ENCODE measurements around the gene GPR156. TPM values are rescaled to one million over a fixed set of nuclear protein-coding genes. Genes with fewer than 3 reads are reported as not detected.
A peak's percentile ranks its signal among the peaks of the same experiment; 100 is the strongest.
"Not testable (repeated sequence)": the region's sequence is repeated elsewhere in the genome, so short reads cannot be mapped to it uniquely, and the experiment has no call there.

Gene GPR156
- polyA plus RNA-seq, 3 donors from 2014 or later: not detected

- not testable (repeated sequence) for H3K9me3 Mint-ChIP-seq, H3K4me3 Mint-ChIP-seq, H3K36me3 Mint-ChIP-seq, H3K4me1 Mint-ChIP-seq, H3K27ac Mint-ChIP-seq, DNase-seq
- peaks cover 5 to 13% (median 8%) of the 10 kb centered on the region in 3 donors for H3K27me3 Mint-ChIP-seq (ENCODE audit: low read depth in 3 of 3)
Measured at GRCh38 chr3:120155694-120156093, 129.3 kb downstream of the GPR156 start.

- no peak for DNase-seq
- Mint-ChIP-seq H3K27me3 (ENCODE audit: low read depth in 3 of 3) (peaks cover 5 to 13% (median 8%) of the 10 kb centered on the region in 3 donors), H3K9me3 (peaks cover 0 to 9% (median 6%) of the 10 kb centered on the region in 6 donors), H3K36me3 (peaks cover 0 to 4% (median 0%) of the 10 kb centered on the region in 3 donors), H3K4me3 (no peak overlapping the region), H3K27ac (no peak overlapping the region), H3K4me1 (no peaks in the 10 kb centered on the region)
Measured at GRCh38 chr3:120155108-120155507, 129.9 kb downstream of the GPR156 start.

GRCh38 chr3:120153294-120153693 lies 131.7 kb downstream of the GPR156 start:
- Mint-ChIP-seq H3K9me3 (peaks cover 0 to 9% (median 6%) of the 10 kb centered on the region in 6 donors), H3K4me1 (no peaks in the 10 kb centered on the region), H3K27me3 (ENCODE audit: low read depth in 3 of 3) (peaks cover 5 to 13% (median 7%) of the 10 kb centered on the region in 3 donors), H3K27ac (no peak overlapping the region), H3K36me3 (peaks cover 0 to 4% (median 0%) of the 10 kb centered on the region in 3 donors), H3K4me3 (no peak overlapping the region)
- DNase-seq: no peak

- DNase-seq: no peak
- H3K4me1 Mint-ChIP-seq: no peaks in the 10 kb centered on the region
- peaks cover 0 to 9% (median 5%) of the 10 kb centered on the region in 6 donors for H3K9me3 Mint-ChIP-seq
- no peak overlapping the region for H3K27ac Mint-ChIP-seq
- no peak overlapping the region for H3K4me3 Mint-ChIP-seq
- H3K27me3 Mint-ChIP-seq (ENCODE audit: low read depth in 3 of 3): peaks cover 5 to 13% (median 9%) of the 10 kb centered on the region in 3 donors
- H3K36me3 Mint-ChIP-seq: peaks cover 0 to 4% (median 0%) of the 10 kb centered on the region in 3 donors
Measured at GRCh38 chr3:120151791-120152190, 133.2 kb downstream of the GPR156 start.

GRCh38 chr3:120148187-120148949 lies 136.7 kb downstream of the GPR156 start:
- Mint-ChIP-seq H3K4me3 (no peak overlapping the region), H3K36me3 (no peaks in the 10 kb centered on the region), H3K4me1 (no peaks in the 10 kb centered on the region), H3K9me3 (no peaks in the 10 kb centered on the region), H3K27ac (no peak overlapping the region), H3K27me3 (ENCODE audit: low read depth in 3 of 3) (peaks cover 4 to 10% (median 5%) of the 10 kb centered on the region in 3 donors)
- DNase-seq: no peak

GRCh38 chr3:120147072-120147871 lies 137.8 kb downstream of the GPR156 start:
- Mint-ChIP-seq H3K27ac (peak overlapping the region in 1 of 6 donors; percentile 27), H3K4me3 (no peak overlapping the region), H3K4me1 (no peaks in the 10 kb centered on the region), H3K9me3 (no peaks in the 10 kb centered on the region), H3K36me3 (no peaks in the 10 kb centered on the region), H3K27me3 (ENCODE audit: low read depth in 3 of 3) (peaks cover 0 to 7% (median 3%) of the 10 kb centered on the region in 3 donors)
- peak; percentile 7 to 37 (median 33) for DNase-seq

GRCh38 chr3:120145542-120146285 lies 139.3 kb downstream of the GPR156 start:
- Mint-ChIP-seq H3K4me1 (no peaks in the 10 kb centered on the region), H3K27me3 (ENCODE audit: low read depth in 3 of 3) (peaks cover 0 to 3% (median 0%) of the 10 kb centered on the region in 3 donors), H3K36me3 (no peaks in the 10 kb centered on the region), H3K27ac (peak overlapping the region in 1 of 6 donors; percentile 29), H3K9me3 (no peaks in the 10 kb centered on the region), H3K4me3 (no peak overlapping the region)
- DNase-seq: no peak

GRCh38 chr3:120144267-120144666 lies 140.8 kb downstream of the GPR156 start:
- Mint-ChIP-seq H3K36me3 (no peaks in the 10 kb centered on the region), H3K27me3 (ENCODE audit: low read depth in 3 of 3) (peaks cover 0 to 3% (median 0%) of the 10 kb centered on the region in 3 donors), H3K4me3 (no peak overlapping the region), H3K9me3 (no peaks in the 10 kb centered on the region), H3K4me1 (no peaks in the 10 kb centered on the region), H3K27ac (no peak overlapping the region)
- DNase-seq: no peak

- H3K4me3 Mint-ChIP-seq: no peak overlapping the region
- no peaks in the 10 kb centered on the region for H3K9me3 Mint-ChIP-seq
- H3K27ac Mint-ChIP-seq: no peak overlapping the region
- peaks cover 0 to 3% (median 0%) of the 10 kb centered on the region in 3 donors for H3K27me3 Mint-ChIP-seq (ENCODE audit: low read depth in 3 of 3)
- no peaks in the 10 kb centered on the region for H3K4me1 Mint-ChIP-seq
- DNase-seq: no peak
- no peaks in the 10 kb centered on the region for H3K36me3 Mint-ChIP-seq
Measured at GRCh38 chr3:120143676-120144075, 141.3 kb downstream of the GPR156 start.

- no peak for DNase-seq
- Mint-ChIP-seq H3K36me3 (no peaks in the 10 kb centered on the region), H3K9me3 (no peaks in the 10 kb centered on the region), H3K27ac (no peak overlapping the region), H3K4me1 (no peaks in the 10 kb centered on the region), H3K4me3 (no peak overlapping the region), H3K27me3 (ENCODE audit: low read depth in 3 of 3) (peaks cover 0 to 1% (median 0%) of the 10 kb centered on the region in 3 donors)
Measured at GRCh38 chr3:120142236-120142635, 142.8 kb downstream of the GPR156 start.

- DNase-seq: no peak
- no peaks in the 10 kb centered on the region for H3K36me3 Mint-ChIP-seq
- no peaks in the 10 kb centered on the region for H3K9me3 Mint-ChIP-seq
- no peaks in the 10 kb centered on the region for H3K27me3 Mint-ChIP-seq (ENCODE audit: low read depth in 3 of 3)
- H3K4me1 Mint-ChIP-seq: no peaks in the 10 kb centered on the region
- no peak overlapping the region for H3K4me3 Mint-ChIP-seq
- no peak overlapping the region for H3K27ac Mint-ChIP-seq
Measured at GRCh38 chr3:120140098-120140742, 144.8 kb downstream of the GPR156 start.

- H3K4me3 Mint-ChIP-seq: no peak overlapping the region
- no peaks in the 10 kb centered on the region for H3K9me3 Mint-ChIP-seq
- no peak for DNase-seq
- no peaks in the 10 kb centered on the region for H3K36me3 Mint-ChIP-seq
- H3K27ac Mint-ChIP-seq: no peak overlapping the region
- no peaks in the 10 kb centered on the region for H3K27me3 Mint-ChIP-seq (ENCODE audit: low read depth in 3 of 3)
- no peaks in the 10 kb centered on the region for H3K4me1 Mint-ChIP-seq
Measured at GRCh38 chr3:120139140-120139539, 145.9 kb downstream of the GPR156 start.

- H3K27ac Mint-ChIP-seq: no peak overlapping the region
- no peaks in the 10 kb centered on the region for H3K4me1 Mint-ChIP-seq
- DNase-seq: no peak
- no peaks in the 10 kb centered on the region for H3K27me3 Mint-ChIP-seq (ENCODE audit: low read depth in 3 of 3)
- no peaks in the 10 kb centered on the region for H3K36me3 Mint-ChIP-seq
- no peak overlapping the region for H3K4me3 Mint-ChIP-seq
- no peaks in the 10 kb centered on the region for H3K9me3 Mint-ChIP-seq
Measured at GRCh38 chr3:120137548-120137947, 147.5 kb downstream of the GPR156 start.
